Gastrocnemius medialis (tissue), 4 donors: ENCODE data around the gene CERT1.

ENCODE experiments used
- CTCF ChIP-seq, 5 experiments: fragments of 450-650 bp in 3 of 5; fragments of 200-600 bp in 2 of 5; sonication (generic) in 2 of 5; IDR thresholded peaks in 4 of 5; conservative IDR thresholded peaks in 1 of 5; 1 replicate in 4 of 5; 2 replicates in 1 of 5; pipeline ENCODE4 v1.5.1; 2016 to 2019; ENCODE audit warnings: antibody characterized with exemption in 5 of 5, mild to moderate bottlenecking in 3 of 5, moderate library complexity in 3 of 5
- POLR2A ChIP-seq, 2 donors: fragments of 450-650 bp; IDR thresholded peaks; one replicate each; pipeline ENCODE4 v1.6.1; 2017; ENCODE audit warnings: antibody characterized with exemption in 2 of 2, mild to moderate bottlenecking in 2 of 2, moderate library complexity in 2 of 2

- TF ChIP-seq CTCF (IDR thresholded peaks at IDR 0.05 in 4 of 5, conservative IDR thresholded peaks at IDR 0.05 in 1 of 5) = no peak
- no peak for TF ChIP-seq POLR2A (IDR thresholded peaks at IDR 0.05)
These were observed 150.1 kb downstream of the CERT1 start for GRCh38 chr5:75361310-75361709.
